T-helper 1 cell treated with Interleukin-12 subunit alpha and Interleukin-12 subunit beta and Interleukin-4 antibody, amounts not matched to agents 30 μg/mL and 1 μg/mL, for 36 hours (primary cell): ENCODE data around the gene DYDC1.
"Not testable (repeated sequence)": the region's sequence is repeated elsewhere in the genome, so short reads cannot be mapped to it uniquely, and the experiment has no call there.

Experiments used
- H3K27ac Mint-ChIP-seq: one replicate; pipeline ENCODE4 v1.8.0; 2021; ENCODE audit warnings: mild to moderate bottlenecking, mixed read lengths
- H3K27me3 Mint-ChIP-seq: one replicate; pipeline ENCODE4 v1.8.0; 2021; ENCODE audit warnings: low read depth, mixed read lengths
- H3K36me3 Mint-ChIP-seq: one replicate; pipeline ENCODE4 v1.8.0; 2021; ENCODE audit warnings: low read depth, mixed read lengths
- H3K4me1 Mint-ChIP-seq: one replicate; pipeline ENCODE4 v1.8.0; 2021; ENCODE audit warnings: low read depth, mixed read lengths
- H3K4me3 Mint-ChIP-seq: one replicate; pipeline ENCODE4 v1.8.0; 2021; ENCODE audit warnings: mild to moderate bottlenecking, moderate library complexity, mixed read lengths
- H3K9me3 Mint-ChIP-seq: one replicate; pipeline ENCODE4 v1.8.0; 2021; ENCODE audit warnings: mixed read lengths

Gene DYDC1

GRCh38 chr10:80365510-80365909 is 9.0 kb upstream of the DYDC1 start:
- Mint-ChIP-seq H3K4me3 (no peak overlapping the region), H3K9me3 (peaks cover 11% of the 10 kb centered on the region)

GRCh38 chr10:80359644-80360043 is 3.1 kb upstream of the DYDC1 start:
- Mint-ChIP-seq H3K4me3 (no peak overlapping the region), H3K27ac (no peak overlapping the region), H3K4me1 (no peaks in the 10 kb centered on the region), H3K9me3 (no peaks in the 10 kb centered on the region), H3K27me3 (peaks cover 46% of the 10 kb centered on the region), H3K36me3 (no peaks in the 10 kb centered on the region)

More at GRCh38 chr10:80365510-80365909, 9.0 kb upstream of the DYDC1 start:
- peaks cover 2% of the 10 kb centered on the region for H3K36me3 Mint-ChIP-seq
- H3K27ac Mint-ChIP-seq = no peak overlapping the region
- H3K4me1 Mint-ChIP-seq = no peaks in the 10 kb centered on the region
- H3K27me3 Mint-ChIP-seq = peaks cover 16% of the 10 kb centered on the region

GRCh38 chr10:80358925-80359324 is 2.4 kb upstream of the DYDC1 start:
- peaks cover 45% of the 10 kb centered on the region for H3K27me3 Mint-ChIP-seq
- H3K9me3 Mint-ChIP-seq, H3K36me3 Mint-ChIP-seq, H3K4me1 Mint-ChIP-seq, H3K4me3 Mint-ChIP-seq, H3K27ac Mint-ChIP-seq: not testable (repeated sequence)

- no peaks in the 10 kb centered on the region for H3K9me3 Mint-ChIP-seq
- no peaks in the 10 kb centered on the region for H3K36me3 Mint-ChIP-seq
- H3K27me3 Mint-ChIP-seq = peaks cover 49% of the 10 kb centered on the region
- H3K4me1 Mint-ChIP-seq = no peaks in the 10 kb centered on the region
- H3K27ac Mint-ChIP-seq = no peak overlapping the region
- H3K4me3 Mint-ChIP-seq = no peak overlapping the region
Observed at GRCh38 chr10:80357851-80358125, 1.2 kb upstream of the DYDC1 start.

- Mint-ChIP-seq H3K27me3 (peaks cover 51% of the 10 kb centered on the region), H3K4me3 (peak overlapping the region; percentile 44), H3K36me3 (no peaks in the 10 kb centered on the region), H3K27ac (no peak overlapping the region), H3K4me1 (no peaks in the 10 kb centered on the region), H3K9me3 (no peaks in the 10 kb centered on the region)
Observed at GRCh38 chr10:80356989-80357850, 665 bp upstream of the DYDC1 start.

GRCh38 chr10:80351220-80351619 is 5.3 kb downstream of the DYDC1 start:
- H3K27ac Mint-ChIP-seq = no peak overlapping the region
- no peaks in the 10 kb centered on the region for H3K4me1 Mint-ChIP-seq
- H3K4me3 Mint-ChIP-seq = no peak overlapping the region
- H3K27me3 Mint-ChIP-seq = peaks cover 30% of the 10 kb centered on the region
- no peaks in the 10 kb centered on the region for H3K9me3 Mint-ChIP-seq
- H3K36me3 Mint-ChIP-seq = no peaks in the 10 kb centered on the region

- Mint-ChIP-seq H3K27ac (no peak overlapping the region), H3K27me3 (peaks cover 24% of the 10 kb centered on the region), H3K9me3 (no peaks in the 10 kb centered on the region), H3K4me1 (no peaks in the 10 kb centered on the region), H3K36me3 (no peaks in the 10 kb centered on the region), H3K4me3 (no peak overlapping the region)
Observed at GRCh38 chr10:80350251-80350650, 6.3 kb downstream of the DYDC1 start.

- Mint-ChIP-seq H3K4me3 (no peak overlapping the region), H3K4me1 (no peaks in the 10 kb centered on the region), H3K9me3 (no peaks in the 10 kb centered on the region), H3K36me3 (no peaks in the 10 kb centered on the region), H3K27me3 (peaks cover 3% of the 10 kb centered on the region), H3K27ac (no peak overlapping the region)
Observed at GRCh38 chr10:80344912-80345311, 11.6 kb downstream of the DYDC1 start.

- no peaks in the 10 kb centered on the region for H3K36me3 Mint-ChIP-seq
- H3K27me3 Mint-ChIP-seq = peaks cover 3% of the 10 kb centered on the region
- H3K4me3 Mint-ChIP-seq = no peak overlapping the region
- no peak overlapping the region for H3K27ac Mint-ChIP-seq
- H3K4me1 Mint-ChIP-seq = no peaks in the 10 kb centered on the region
- no peaks in the 10 kb centered on the region for H3K9me3 Mint-ChIP-seq
Observed at GRCh38 chr10:80344276-80344675, 12.3 kb downstream of the DYDC1 start.

GRCh38 chr10:80333983-80334382 is 22.6 kb downstream of the DYDC1 start:
- H3K4me3 Mint-ChIP-seq = no peak overlapping the region
- peaks cover 23% of the 10 kb centered on the region for H3K27me3 Mint-ChIP-seq
- H3K36me3 Mint-ChIP-seq = no peaks in the 10 kb centered on the region
- no peaks in the 10 kb centered on the region for H3K4me1 Mint-ChIP-seq
- no peak overlapping the region for H3K27ac Mint-ChIP-seq
- no peaks in the 10 kb centered on the region for H3K9me3 Mint-ChIP-seq

- H3K9me3 Mint-ChIP-seq = no peaks in the 10 kb centered on the region
- no peak overlapping the region for H3K27ac Mint-ChIP-seq
- no peak overlapping the region for H3K4me3 Mint-ChIP-seq
- H3K27me3 Mint-ChIP-seq = no peaks in the 10 kb centered on the region
- H3K36me3 Mint-ChIP-seq = no peaks in the 10 kb centered on the region
- no peaks in the 10 kb centered on the region for H3K4me1 Mint-ChIP-seq
Observed at GRCh38 chr10:80324891-80325364, 31.6 kb downstream of the DYDC1 start.

GRCh38 chr10:80324086-80324485 is 32.5 kb downstream of the DYDC1 start:
- no peak overlapping the region for H3K27ac Mint-ChIP-seq
- H3K4me3 Mint-ChIP-seq = no peak overlapping the region
- no peaks in the 10 kb centered on the region for H3K4me1 Mint-ChIP-seq
- H3K36me3 Mint-ChIP-seq = no peaks in the 10 kb centered on the region
- H3K27me3 Mint-ChIP-seq = peaks cover under 1% of the 10 kb centered on the region
- no peaks in the 10 kb centered on the region for H3K9me3 Mint-ChIP-seq

GRCh38 chr10:80323311-80323710 is 33.2 kb downstream of the DYDC1 start:
- no peaks in the 10 kb centered on the region for H3K36me3 Mint-ChIP-seq
- H3K27ac Mint-ChIP-seq = no peak overlapping the region
- H3K27me3 Mint-ChIP-seq = peaks cover 4% of the 10 kb centered on the region
- H3K9me3 Mint-ChIP-seq = no peaks in the 10 kb centered on the region
- no peaks in the 10 kb centered on the region for H3K4me1 Mint-ChIP-seq
- H3K4me3 Mint-ChIP-seq = no peak overlapping the region

- no peaks in the 10 kb centered on the region for H3K36me3 Mint-ChIP-seq
- no peak overlapping the region for H3K4me3 Mint-ChIP-seq
- H3K4me1 Mint-ChIP-seq = no peaks in the 10 kb centered on the region
- no peaks in the 10 kb centered on the region for H3K9me3 Mint-ChIP-seq
- H3K27ac Mint-ChIP-seq = no peak overlapping the region
- peaks cover 8% of the 10 kb centered on the region for H3K27me3 Mint-ChIP-seq
Observed at GRCh38 chr10:80322711-80323110, 33.8 kb downstream of the DYDC1 start.

GRCh38 chr10:80322158-80322557 is 34.4 kb downstream of the DYDC1 start:
- no peaks in the 10 kb centered on the region for H3K9me3 Mint-ChIP-seq
- H3K27me3 Mint-ChIP-seq = peaks cover 8% of the 10 kb centered on the region
- no peaks in the 10 kb centered on the region for H3K36me3 Mint-ChIP-seq
- H3K4me3 Mint-ChIP-seq = no peak overlapping the region
- no peaks in the 10 kb centered on the region for H3K4me1 Mint-ChIP-seq
- H3K27ac Mint-ChIP-seq = no peak overlapping the region
